ENCODE measurements around the gene ADGRG7.
A peak's percentile ranks its signal among the peaks of the same experiment; 100 is the strongest.

Gene ADGRG7

DNA sequence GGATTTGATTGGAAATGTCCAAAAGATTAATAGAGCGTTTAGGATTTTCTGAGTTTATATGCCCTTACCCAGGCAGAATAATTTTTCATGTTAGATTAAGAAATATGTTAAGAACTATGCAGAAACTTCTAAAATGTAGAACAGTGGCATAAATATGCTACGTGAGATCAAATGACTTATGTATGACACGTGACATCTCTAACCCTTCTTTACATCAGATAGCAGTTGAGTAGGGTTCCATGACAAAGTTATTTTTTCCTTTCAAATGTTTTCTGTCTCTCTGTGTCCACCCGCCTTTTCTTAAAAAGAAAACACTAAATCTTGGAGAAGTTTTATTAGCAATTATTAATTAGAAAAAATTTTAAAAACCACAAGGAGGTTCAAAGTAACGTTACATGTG lies 91.3 kb downstream of the ADGRG7 start:
- no peak for DNase-seq (ENCODE audit: low read depth)

DNA sequence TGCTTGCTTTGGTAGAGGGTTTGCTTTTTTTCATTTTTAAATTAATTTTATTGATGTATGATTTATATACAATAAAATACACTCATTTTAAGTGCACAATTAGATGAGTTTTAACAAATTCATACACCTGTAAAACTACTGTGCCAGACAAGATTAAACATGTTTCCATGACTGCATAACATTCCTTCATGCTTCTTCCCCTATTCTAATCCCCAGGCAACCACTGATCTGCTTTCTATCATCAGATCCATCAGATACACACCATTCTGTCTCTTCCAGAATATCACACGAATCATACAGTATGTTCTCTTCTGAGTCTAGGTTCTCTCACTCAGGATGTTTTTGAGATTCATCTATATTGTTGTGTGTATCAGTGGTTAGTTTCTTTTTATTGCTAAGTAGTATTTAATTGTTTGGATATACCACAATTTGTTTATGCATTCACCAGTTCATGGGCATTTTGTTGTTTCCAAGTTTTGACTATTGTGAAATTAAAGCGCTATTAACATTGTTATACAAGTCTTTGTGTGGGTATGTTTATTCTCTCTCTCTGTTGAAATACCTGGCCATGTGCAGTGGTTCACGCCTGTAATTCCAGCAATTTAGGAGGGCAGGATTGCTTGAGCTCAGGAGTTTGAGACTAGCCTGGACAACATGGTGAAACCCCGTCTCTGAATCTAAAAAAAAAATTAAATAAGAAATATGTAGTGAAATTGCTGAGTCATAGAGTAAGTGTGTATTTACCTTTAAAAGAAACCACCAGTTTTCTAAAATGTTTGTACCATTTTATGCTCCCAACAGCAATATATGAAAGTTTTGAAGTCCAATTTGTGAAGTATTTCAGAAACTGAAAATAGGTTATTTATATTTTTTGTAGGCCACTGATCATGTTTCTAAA lies 92.9 kb downstream of the ADGRG7 start:
- DNase-seq (ENCODE audit: low read depth) = no peak

DNA sequence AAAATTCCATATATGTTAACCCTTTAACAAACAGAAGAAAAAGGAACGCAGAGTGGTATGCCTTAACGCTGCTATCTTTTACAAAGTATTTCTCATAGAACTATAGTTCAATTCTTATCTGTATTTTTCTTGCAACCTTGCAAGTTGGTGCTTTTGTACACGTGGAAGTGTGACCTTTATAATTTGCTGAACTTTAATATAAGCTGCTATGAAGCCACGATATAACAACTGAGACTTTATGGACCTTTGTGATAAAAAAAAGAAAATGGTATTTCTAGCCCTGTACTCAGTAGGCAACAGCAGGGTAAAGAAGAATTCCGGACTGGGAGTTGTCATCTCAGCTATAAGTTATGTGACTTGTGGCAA lies 93.6 kb downstream of the ADGRG7 start:
- no peak for DNase-seq (ENCODE audit: low read depth)

DNA sequence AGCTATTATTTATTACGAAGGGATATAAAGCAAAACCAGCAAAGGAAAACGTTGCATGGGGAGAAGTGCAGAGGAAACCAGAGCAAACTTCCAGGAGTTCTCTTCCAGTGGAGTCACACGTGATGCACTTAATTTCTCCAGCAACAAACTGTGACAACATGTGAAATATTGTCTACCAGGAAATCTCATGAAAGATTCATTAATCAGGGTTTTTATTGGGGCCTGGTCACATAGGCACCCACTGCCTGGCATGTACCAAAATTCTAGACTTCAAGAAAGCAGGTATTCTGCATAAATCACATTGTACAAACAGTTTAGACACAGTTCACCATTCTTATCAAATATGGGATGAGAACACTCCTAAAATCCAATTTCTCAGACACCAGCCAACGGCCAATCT lies 94.5 kb downstream of the ADGRG7 start:
- DNase-seq (ENCODE audit: low read depth) = no peak

DNA sequence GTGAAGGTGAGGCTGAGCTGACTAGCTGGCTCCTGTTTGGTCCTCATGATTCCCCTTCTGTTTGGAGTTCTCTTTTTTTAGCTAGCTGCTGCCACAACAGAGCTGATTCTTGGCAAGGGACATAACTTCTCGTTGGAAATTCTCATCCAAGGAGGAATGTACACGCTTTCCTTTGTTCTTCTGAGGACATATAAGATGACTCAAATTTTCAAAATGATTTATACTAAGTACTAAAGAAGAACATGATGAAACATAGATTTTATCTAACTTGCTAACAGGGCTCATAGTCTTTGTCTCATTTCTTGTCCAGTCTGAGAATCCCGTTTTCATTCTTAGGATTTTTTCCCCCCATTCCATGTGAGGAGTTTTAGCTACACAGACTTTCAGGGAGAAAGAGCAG lies 97.0 kb downstream of the ADGRG7 start:
- no peak for DNase-seq (ENCODE audit: low read depth)

DNA sequence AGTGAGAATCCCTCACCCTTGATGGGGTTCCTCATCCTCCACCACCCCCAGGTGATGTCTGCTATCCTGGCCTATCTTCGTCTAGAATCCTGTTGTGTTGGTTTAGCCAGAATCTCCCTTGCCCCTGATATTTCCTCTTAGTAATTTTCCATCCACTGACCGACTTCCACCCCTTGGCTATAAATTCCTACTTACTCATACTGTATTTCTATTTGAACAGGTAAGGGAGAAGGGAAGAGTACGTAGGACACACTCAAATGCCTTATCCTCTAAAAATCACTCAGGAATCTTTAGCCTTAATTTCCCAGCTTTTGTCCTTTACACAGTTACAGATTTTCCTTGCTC lies 99.2 kb downstream of the ADGRG7 start:
- DNase-seq (ENCODE audit: low read depth) = no peak

DNA sequence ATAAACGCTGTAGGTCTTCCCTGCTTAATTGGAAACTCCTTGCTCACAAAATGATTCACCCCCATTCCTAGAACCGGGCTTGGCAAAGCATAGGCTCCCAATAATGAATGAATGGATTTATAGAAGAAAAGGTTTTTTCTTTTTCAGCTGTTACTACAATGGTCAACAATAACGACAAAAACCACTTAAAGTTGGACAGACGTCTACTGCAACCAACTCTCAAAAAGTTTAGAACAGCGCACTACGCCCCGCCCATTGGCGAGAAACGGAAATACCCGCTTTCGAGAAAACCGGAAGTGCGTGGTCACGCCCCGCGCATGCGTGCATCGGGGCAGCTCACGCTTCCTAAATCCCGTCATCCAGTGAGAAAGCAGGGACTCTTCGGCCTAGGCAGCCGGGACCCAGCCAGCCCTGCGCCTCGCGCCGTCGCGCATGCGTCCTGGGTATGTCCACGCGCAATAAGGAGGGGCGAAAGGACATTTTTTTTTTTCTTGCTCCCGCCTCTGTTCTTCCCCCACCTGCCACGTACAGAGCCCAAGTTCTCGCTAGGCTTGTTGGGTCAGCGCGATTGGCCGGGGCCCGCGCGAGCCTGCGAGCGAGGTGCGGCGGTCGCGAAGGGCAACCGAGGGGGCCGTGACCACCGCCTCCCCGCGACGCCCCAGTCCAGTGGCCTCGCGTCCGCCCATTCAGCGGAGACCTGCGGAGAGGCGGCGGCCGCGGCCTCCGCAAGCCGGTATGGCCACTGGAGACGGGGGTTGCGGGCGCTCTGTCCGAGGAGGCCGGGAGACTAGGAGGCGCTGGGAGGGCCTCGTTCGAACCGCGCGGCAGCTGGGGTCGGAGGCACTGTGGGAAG lies 99.8 kb downstream of the ADGRG7 start, which contains the start of gene TFG:
Gene TFG (plus strand): TSS at position 506 of the 853 bp plus-strand sequence. CDS start 4,192 bp downstream, outside the sequence.
- peak; percentile 95 for DNase-seq (ENCODE audit: low read depth)

DNA sequence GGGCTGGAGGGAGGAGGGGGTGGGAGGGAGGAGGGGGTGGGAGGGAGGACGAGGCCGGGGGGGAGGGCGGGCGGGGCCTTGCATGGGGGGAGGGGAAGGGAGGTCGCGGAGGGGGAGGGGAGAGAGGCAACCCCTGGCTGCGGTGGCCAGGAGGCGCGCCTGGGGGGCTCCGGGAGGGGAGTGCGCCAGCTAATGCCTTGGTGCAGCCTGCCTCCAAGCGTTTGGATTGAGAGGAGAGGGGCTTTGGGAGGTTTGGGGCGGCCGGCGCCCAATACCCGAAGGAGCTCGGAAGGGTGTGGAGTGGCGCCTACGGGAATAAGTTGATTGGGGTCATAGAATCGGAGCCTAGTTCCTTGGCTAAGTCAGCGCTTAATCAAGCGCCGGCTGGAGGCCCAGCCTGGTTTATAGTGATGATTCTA lies 100.5 kb downstream of the ADGRG7 start:
- no peak for DNase-seq (ENCODE audit: low read depth)

DNA sequence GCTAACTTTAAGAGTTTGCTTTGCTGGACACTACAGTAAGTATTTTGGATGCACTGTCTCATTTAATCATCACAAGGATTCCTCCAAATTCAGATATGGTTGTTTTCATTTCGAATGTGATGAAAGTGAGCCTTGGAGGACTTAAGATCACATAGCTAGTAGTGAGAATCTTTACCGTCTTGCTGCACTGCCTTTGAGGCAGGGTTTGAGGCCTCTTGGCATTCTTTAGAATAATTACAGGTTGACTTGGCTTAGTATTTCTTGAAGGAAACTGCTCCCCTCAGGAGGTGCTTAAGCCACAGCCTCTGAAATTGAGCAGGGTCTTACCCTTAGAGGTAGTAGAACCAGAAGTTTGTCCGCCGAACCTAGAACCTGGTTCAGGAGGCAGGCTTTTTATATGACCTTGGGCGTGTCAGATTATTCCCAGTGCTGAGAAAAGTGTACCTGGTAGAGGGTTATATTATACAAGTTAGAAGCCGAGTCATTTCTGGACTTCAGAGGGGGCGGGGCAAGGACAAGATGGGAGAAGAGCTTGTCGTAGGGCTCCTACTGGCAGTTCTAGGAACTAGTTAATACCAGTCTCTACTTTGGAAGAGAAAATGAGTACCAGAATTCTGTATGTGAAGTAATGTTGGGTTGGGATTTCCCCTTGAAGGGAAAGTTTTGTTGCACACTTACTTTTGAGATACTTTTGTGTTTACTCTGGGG lies 101.0 kb downstream of the ADGRG7 start:
- peak; percentile 48 for DNase-seq (ENCODE audit: low read depth)

DNA sequence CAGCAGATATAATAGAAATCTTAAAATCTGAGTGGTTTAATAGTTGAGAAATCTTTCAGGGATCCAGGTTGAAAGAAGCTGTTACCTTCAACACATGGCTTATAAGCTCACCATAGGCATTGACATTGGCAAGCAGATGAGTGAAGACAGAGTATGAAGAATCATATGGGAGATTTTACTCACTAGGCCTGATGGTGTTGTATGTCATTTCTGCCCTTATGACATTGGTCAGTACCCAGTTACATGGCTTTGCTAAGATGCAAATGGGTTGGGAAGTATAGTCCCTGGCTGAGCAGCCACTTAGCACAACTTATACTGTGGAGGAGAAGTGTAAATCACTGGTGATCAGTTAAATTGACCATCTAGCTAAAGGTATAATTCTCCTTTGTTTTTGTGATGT lies 105.8 kb downstream of the ADGRG7 start:
- DNase-seq (ENCODE audit: low read depth) = no peak

DNA sequence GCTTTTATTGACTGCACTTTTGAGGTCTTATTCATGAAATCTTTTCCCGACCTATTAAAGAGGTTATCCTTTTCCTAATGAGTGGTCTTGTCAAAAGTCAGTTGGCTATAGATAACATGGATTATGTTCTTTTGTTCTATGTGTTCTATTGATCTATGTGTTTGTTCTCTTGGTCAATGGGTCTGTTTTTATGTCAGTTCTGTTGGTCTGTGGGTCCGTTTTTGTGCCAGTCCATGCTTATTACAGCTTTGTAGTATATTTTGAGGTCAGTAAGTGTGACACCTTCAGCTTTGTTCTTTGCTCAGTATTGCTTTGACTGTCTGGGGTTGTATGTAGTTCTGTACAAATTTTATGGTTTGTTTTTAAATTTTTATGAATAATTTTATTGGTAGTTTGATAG lies 107.7 kb downstream of the ADGRG7 start:
- DNase-seq (ENCODE audit: low read depth) = no peak

DNA sequence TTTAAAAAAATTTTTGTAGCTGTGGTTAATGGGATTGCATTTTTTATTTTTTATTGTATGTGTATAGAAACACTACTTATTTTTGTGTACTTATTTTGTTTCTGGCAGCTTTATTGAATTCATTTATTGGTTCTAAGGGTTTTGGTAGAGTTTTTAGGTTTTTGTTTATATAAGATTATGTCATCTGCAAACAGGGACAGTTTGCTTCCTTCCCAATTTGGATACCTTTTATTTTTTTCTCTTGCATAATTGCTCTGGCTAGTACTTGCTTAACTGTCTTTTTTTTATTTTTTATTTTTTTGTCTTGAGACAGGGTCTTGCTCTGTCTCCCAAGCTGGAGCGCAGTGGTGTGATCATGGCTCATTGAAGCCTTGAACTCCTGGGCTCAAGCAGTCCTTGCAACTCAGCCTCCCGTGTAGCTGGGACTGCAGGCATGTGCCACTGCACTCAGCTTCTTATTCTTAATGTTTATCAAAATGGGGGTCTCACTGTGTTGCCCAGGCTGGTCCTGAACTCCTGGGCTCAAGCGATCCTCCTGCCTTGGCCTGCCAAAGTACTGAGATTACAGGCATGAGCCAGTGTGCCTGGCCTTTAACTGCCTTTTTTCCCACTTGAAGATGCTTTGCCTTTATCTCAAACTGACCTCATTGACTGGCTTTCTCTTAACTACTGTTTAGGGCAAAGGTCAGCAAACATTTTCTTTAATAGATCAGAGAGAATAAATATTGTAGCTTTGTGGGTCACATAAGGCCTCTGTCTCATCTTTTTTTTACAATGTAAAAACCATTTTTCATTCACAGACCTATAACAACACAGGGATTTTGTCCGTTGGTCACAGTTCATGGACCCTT lies 108.5 kb downstream of the ADGRG7 start:
- no peak for DNase-seq (ENCODE audit: low read depth)

DNA sequence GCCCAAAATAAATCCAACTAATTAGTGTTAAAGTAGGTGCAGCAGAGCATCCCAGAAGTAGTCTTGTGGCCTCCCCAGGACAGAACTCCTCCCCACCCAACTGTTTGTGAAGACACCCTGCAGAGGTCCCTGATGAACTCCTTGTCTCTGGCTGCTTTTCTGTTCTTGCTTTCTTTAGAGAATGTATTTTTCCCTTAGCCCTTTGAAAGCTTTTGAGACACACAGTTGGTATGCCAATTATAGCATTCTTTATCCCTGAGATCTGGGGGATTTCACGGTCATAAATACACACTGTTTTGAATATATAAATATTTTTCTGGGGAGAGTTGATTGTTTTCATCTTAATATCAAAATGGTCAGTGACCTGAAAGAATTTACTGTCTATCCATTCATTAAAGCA lies 109.7 kb downstream of the ADGRG7 start:
- no peak for DNase-seq (ENCODE audit: low read depth)

DNA sequence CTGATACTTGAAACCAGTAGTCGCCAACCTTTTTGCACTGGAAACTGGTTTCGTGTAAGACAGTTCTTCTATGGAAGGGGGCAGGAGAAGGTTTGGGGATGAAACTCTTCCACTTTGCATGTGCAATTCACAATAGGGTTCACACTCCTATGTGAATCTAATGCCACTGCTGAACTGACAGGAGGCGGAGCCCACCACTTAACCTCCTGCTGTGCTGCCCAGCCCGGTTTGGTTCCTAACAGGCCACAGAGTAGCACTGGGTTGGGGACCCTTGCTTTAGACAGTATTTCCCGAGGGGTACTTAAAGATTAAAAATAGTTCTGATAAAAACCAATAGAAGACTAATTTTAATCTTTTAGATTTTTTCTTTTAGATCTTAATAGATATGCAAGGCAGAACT lies 111.0 kb downstream of the ADGRG7 start:
- DNase-seq (ENCODE audit: low read depth) = no peak

DNA sequence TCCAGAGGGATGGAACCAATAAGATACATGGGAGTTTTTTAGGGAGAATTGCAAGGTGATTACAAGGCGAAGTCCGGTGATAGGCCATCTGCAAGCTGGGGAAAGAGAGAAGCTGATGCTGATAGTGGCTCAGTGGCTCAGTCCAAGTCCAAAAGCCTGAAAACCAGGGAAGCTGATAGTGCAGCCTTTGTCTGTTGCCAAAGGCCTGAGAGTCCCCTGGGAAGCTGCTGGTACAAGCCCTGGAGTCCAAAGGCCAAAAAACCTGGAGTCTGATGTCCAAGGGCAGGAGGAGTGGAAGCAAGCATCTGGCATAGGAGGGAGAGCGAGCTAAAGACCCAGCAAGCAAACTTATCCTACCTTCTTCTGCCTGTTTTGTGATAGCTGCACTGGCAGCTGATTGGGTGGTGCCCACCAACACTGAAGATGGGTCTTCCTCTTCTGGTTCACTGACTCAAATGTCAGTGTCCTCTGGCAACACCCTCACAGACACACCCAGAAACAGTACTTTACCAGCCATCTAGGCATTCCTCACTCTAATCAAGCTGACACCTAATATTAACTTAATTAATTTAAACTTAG lies 116.6 kb downstream of the ADGRG7 start:
- no peak for DNase-seq (ENCODE audit: low read depth)

DNA sequence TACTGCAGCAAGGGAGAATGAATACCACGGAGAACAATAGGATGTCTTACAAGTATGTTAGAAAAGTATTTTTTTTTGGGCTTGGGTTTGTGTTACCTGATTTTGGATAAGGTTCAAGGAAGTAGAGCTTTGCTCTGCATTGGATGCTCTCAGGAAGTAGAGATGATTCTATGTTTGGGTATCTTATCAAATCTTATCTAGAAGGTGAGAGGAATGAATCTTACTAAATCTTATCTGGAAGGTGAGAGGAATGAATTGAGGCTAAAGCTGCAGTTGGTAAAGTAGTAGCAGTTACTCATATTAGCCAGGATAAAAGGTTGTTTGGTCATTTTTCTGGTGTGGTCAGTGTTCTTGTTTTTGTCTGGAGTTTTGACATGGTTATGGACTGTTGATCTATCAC lies 117.3 kb downstream of the ADGRG7 start:
- no peak for DNase-seq (ENCODE audit: low read depth)

DNA sequence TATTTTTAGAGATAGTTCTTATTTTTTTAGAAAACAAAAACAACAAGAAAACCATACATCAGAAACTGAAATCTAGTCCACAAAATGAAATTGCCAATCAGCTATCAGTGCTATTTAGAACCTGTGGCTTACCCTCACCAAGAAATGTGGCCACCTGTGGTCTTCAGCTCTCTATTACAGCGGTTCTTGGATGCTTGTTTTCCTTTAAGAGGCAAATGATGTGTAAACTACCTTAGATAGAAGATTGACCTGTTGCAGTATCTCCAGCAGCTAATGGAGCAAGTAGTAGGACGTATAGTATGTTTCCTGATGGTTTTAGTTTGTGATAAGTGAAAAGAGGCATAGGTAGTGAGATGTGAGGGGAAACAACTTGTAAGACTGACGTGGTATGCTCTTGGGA lies 121.1 kb downstream of the ADGRG7 start:
- no peak for DNase-seq (ENCODE audit: low read depth)

DNA sequence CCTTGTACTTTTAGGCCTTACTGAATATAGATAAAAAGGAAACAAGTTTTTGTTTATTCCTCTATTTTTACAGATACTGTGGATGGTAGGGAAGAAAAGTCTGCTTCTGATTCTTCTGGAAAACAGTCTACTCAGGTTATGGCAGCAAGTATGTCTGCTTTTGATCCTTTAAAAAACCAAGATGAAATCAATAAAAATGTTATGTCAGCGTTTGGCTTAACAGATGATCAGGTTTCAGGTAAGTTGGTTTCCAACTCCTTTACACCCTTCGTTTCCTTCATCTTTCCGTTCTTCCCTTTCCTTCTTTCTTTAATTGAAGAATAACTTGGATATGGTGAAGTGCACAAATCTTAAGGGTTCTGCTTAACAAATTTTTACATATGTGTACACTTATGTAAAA lies 123.0 kb downstream of the ADGRG7 start:
- no peak for DNase-seq (ENCODE audit: low read depth)

DNA sequence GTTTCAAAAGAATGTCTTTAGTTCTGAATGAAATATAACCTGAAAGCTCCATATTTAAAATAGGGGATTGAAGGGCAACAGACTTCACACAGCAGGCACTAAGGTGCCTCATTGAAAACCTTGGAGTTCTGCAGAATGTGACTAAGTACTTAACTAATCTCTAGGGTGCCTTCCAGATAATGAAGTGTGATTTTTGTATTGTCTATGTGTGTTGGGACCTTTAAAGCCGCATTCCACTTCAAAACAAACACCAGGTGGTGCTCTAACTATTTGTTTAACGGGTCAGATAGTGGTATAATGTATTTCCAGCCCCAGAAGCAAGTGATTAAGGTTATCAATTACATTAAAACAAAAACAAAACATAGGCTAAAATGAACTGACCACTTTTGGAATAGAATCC lies 127.9 kb downstream of the ADGRG7 start:
- DNase-seq (ENCODE audit: low read depth) = no peak

DNA sequence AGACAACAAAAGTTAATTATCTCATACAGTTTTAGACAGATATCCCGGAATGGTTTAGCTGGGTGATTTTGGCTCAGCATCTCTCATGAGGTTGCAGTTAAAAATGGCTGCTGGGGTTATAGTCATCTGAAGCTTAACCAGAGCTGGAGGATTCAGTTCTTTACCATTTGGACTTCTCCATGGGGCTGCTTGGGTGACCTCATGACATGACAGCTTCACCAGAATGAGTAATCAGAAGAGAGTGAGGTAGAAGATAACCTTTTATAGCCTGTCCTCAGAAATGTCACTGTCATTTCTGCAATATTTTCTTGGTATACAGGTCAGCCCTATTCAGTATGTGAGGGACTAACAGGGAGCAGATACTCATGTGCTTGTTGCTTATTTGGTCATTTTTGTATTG lies 130.8 kb downstream of the ADGRG7 start:
- DNase-seq (ENCODE audit: low read depth) = no peak

DNA sequence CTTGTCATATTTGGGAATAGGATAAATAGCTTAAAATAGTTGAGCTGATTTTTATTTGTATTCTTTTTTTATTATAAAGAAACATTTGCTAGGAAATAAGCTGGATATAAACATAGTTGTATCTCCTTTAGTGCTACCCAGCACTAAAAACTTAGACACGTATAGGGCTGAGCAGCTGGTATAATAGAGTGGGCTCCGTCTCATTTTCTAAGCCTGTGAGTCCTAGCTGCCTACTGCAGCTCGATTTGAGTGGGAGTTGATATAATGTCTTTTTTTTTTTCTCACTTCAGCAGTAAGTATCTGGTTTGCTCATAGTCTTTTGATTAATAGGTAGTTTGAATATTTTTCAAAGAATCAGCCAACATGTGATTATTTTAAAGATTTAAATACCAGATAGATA lies 134.1 kb downstream of the ADGRG7 start:
- DNase-seq (ENCODE audit: low read depth) = no peak

All from stimulated activated CD8-positive, alpha-beta memory T cell treated with anti-CD3 and anti-CD28 coated beads, Interleukin-7, amount 100 ng/mL, for 24 hours (primary cell).